ENCODE measurements around the gene TELO2.

TELO2 gene

GRCh38 chr16:1551166-1551565 lies 58.0 kb downstream of the TELO2 start:
- H3K4me3 ChIP-seq (ENCODE audit: low read depth, low read length, poor library complexity, severe bottlenecking), result no peak overlapping the region
- H3K36me3 ChIP-seq (ENCODE audit: insufficient read depth, low read length), result no peaks in the 10 kb centered on the region
- TF ChIP-seq CTCF (IDR thresholded peaks at IDR 0.05; ENCODE audit: low read length), result no peak
- no peak for TF ChIP-seq EZH2 (IDR thresholded peaks at IDR 0.05; ENCODE audit: borderline replicate concordance, low read length)
- H3K9me3 ChIP-seq (ENCODE audit: low read length), result no peaks in the 10 kb centered on the region
- H3K79me2 ChIP-seq (ENCODE audit: insufficient read depth, low read length), result no peaks in the 10 kb centered on the region
- H3F3A ChIP-seq (ENCODE audit: insufficient read depth, low read length), result no peaks in the 10 kb centered on the region
- no peaks in the 10 kb centered on the region for H3K4me1 ChIP-seq (ENCODE audit: insufficient read depth, low read length, severe bottlenecking)
- no peaks in the 10 kb centered on the region for H3K9me2 ChIP-seq (ENCODE audit: low read depth, low read length)
- no peak overlapping the region for H3K9ac ChIP-seq (ENCODE audit: low read length)
- H2AFZ ChIP-seq (ENCODE audit: low read length), result no peak overlapping the region
- no peaks in the 10 kb centered on the region; the same call in 1 of the 2 replicates for H3K27me3 ChIP-seq (ENCODE audit: insufficient read depth, low read length)
- H4K20me1 ChIP-seq (ENCODE audit: insufficient read depth, low read length), result no peaks in the 10 kb centered on the region
- no peak overlapping the region for H3K27ac ChIP-seq (ENCODE audit: low read depth, low read length, poor library complexity, severe bottlenecking)
- no peak overlapping the region for H3K4me2 ChIP-seq (ENCODE audit: low read length)

DNA sequence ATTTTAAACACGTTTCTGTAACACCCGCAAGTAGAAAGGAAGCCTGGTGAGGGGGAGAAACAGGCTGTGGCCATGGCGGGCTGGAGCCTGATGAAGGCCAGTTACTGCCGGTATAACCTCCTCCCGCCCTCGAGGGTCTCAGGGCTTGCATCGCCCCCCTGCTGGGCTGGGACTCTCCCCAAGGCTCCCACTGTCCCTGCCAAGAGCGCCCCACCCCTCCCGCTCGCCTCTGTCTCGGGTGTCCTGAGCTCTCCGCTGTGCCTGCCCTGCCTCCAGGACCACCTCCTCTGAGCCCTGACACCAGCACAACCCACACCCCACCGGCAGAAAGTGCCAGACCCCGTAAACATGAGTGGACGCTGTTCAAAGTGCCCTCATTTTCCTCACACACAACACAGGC lies 59.0 kb downstream of the TELO2 start:
- Histone ChIP-seq H3K9me3 (ENCODE audit: low read length) (no peaks in the 10 kb centered on the region), H3K4me3 (ENCODE audit: low read depth, low read length, poor library complexity, severe bottlenecking) (no peak overlapping the region), H3K79me2 (ENCODE audit: insufficient read depth, low read length) (no peaks in the 10 kb centered on the region), H3K27me3 (ENCODE audit: insufficient read depth, low read length) (no peaks in the 10 kb centered on the region; the same call in 1 of the 2 replicates), H3K4me2 (ENCODE audit: low read length) (no peak overlapping the region), H3F3A (ENCODE audit: insufficient read depth, low read length) (no peaks in the 10 kb centered on the region), H3K9ac (ENCODE audit: low read length) (no peak overlapping the region), H4K20me1 (ENCODE audit: insufficient read depth, low read length) (no peaks in the 10 kb centered on the region), H2AFZ (ENCODE audit: low read length) (no peak overlapping the region), H3K36me3 (ENCODE audit: insufficient read depth, low read length) (no peaks in the 10 kb centered on the region), H3K9me2 (ENCODE audit: low read depth, low read length) (no peaks in the 10 kb centered on the region), H3K27ac (ENCODE audit: low read depth, low read length, poor library complexity, severe bottlenecking) (no peak overlapping the region), H3K4me1 (ENCODE audit: insufficient read depth, low read length, severe bottlenecking) (no peaks in the 10 kb centered on the region)
- TF ChIP-seq CTCF (IDR thresholded peaks at IDR 0.05; ENCODE audit: low read length), result no peak
- no peak for TF ChIP-seq EZH2 (IDR thresholded peaks at IDR 0.05; ENCODE audit: borderline replicate concordance, low read length)

DNA sequence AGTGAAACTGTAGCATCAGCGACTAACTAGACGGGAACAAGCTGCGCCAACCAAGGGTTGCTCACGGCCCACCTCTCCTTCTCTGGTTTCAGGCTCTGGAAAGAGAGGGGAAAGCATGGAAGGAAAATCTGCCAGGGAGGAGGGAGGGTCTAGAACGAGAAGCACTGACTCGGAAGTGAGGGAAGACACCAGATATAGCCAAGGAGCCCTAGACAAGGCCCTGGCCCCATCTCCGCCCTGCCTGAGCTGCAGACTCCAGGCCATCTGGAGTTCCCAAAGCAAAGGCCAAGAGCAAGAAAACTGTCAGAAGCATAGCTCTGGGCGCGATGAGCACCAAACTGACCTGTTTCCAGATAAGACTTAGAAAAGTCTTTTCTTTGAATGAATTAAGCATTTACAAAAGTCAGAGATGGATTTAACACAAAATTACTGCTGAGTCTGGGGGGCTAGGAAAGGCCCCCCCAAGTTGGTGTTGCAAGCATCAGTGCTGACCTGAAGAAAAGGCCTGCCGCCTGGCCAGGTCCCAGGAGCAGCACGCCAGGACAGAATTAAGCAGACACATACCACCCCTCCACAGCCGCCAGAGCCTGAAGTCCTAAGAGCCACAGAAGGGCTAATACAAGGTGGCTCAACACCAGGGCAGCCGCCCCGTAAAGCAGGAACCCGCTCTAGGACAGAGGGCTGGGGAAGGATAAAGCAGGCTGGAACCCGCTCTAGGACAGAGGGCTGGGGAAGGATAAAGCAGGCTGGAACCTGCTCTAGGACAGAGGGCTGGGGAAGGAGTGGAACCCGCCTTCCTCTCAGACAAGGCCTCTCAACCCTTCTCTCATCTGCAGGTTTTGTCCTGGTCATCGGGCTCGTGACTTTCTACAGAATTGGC lies 61.0 kb downstream of the TELO2 start:
- Histone ChIP-seq H3K27me3 (ENCODE audit: insufficient read depth, low read length) (no peaks in the 10 kb centered on the region), H3K9me2 (ENCODE audit: low read depth, low read length) (no peaks in the 10 kb centered on the region), H3K36me3 (ENCODE audit: insufficient read depth, low read length) (no peaks in the 10 kb centered on the region), H4K20me1 (ENCODE audit: insufficient read depth, low read length) (no peaks in the 10 kb centered on the region), H3K4me1 (ENCODE audit: insufficient read depth, low read length, severe bottlenecking) (no peaks in the 10 kb centered on the region), H3K27ac (ENCODE audit: low read depth, low read length, poor library complexity, severe bottlenecking) (no peak overlapping the region), H3K79me2 (ENCODE audit: insufficient read depth, low read length) (no peaks in the 10 kb centered on the region), H3K9me3 (ENCODE audit: low read length) (no peaks in the 10 kb centered on the region), H3K9ac (ENCODE audit: low read length) (no peak overlapping the region), H3K4me2 (ENCODE audit: low read length) (no peak overlapping the region), H3K4me3 (ENCODE audit: low read depth, low read length, poor library complexity, severe bottlenecking) (no peak overlapping the region), H2AFZ (ENCODE audit: low read length) (no peak overlapping the region), H3F3A (ENCODE audit: insufficient read depth, low read length) (no peaks in the 10 kb centered on the region)
- TF ChIP-seq CTCF (IDR thresholded peaks at IDR 0.05; ENCODE audit: low read length), result no peak
- no peak for TF ChIP-seq EZH2 (IDR thresholded peaks at IDR 0.05; ENCODE audit: borderline replicate concordance, low read length)
